HepG2 (cell line): Measurements from ENCODE around the gene RFXANK. TPM values are rescaled to one million over a fixed set of nuclear protein-coding genes. Genes with fewer than 3 reads are reported as not detected.

Experiments
- ATF3 ChIP-seq: sonication (generic); formaldehyde crosslinking; IDR thresholded peaks from 2 replicates; pipeline ENCODE4 v1.4.0; 2020; ENCODE audit warnings: missing genetic modification reagents
- CHCHD3 ChIP-seq: sonication (generic); formaldehyde crosslinking; IDR thresholded peaks from 2 replicates; pipeline ENCODE4 v1.8.0; 2022; ENCODE audit warnings: mild to moderate bottlenecking, missing genetic modification reagents, moderate library complexity
- HNRNPH1 ChIP-seq: fragments of 200-400 bp; formaldehyde crosslinking; optimal IDR thresholded peaks from 2 replicates; pipeline ENCODE3; 2017; ENCODE audit warnings: mild to moderate bottlenecking, low read depth, low read length
- HOXA9 ChIP-seq: sonication (generic); formaldehyde crosslinking; IDR thresholded peaks from 2 replicates; pipeline ENCODE4 v1.8.1; 2022; ENCODE audit warnings: missing genetic modification reagents, mild to moderate bottlenecking, moderate library complexity, borderline replicate concordance
- HOXD1 ChIP-seq: sonication (generic); formaldehyde crosslinking; IDR thresholded peaks from 2 replicates; pipeline ENCODE4 v1.5.0; 2020; ENCODE audit warnings: missing genetic modification reagents
- IRF1 ChIP-seq: sonication (generic); formaldehyde crosslinking; IDR thresholded peaks from 2 replicates; pipeline ENCODE4 v1.4.0; 2020; ENCODE audit warnings: low read depth, mild to moderate bottlenecking, missing genetic modification reagents
- KAT8 ChIP-seq: IDR thresholded peaks from 2 replicates; pipeline ENCODE4 v1.6.1; 2016; ENCODE audit warnings: missing genetic modification reagents, missing compliant biosample characterization
- KDM1A ChIP-seq: IDR thresholded peaks from 2 replicates; pipeline ENCODE4 v1.6.1; 2016; ENCODE audit warnings: missing compliant biosample characterization
- KLF13 ChIP-seq: sonication (generic); formaldehyde crosslinking; IDR thresholded peaks from 2 replicates; pipeline ENCODE4 v1.4.0; 2020; ENCODE audit warnings: mild to moderate bottlenecking, missing genetic modification reagents
- NCOR1 ChIP-seq: fragments of 200-600 bp; sonication (generic); IDR thresholded peaks from 2 replicates; pipeline ENCODE4 v1.7.0; 2017; ENCODE audit warnings: antibody characterized with exemption, low read length, borderline replicate concordance
- NFYB ChIP-seq: sonication (generic); formaldehyde crosslinking; IDR thresholded peaks from 2 replicates; pipeline ENCODE4 v1.4.0; 2020; ENCODE audit warnings: missing genetic modification reagents
- NONO ChIP-seq, 2 experiments: fragments of 450-650 bp in 1 of 2; sonication (generic) in 1 of 2; formaldehyde crosslinking in 1 of 2; IDR thresholded peaks in 1 of 2; conservative IDR thresholded peaks in 1 of 2; 2 replicates each; pipeline versions ENCODE4 v1.6.1 to v1.8.0; 2017 to 2022; ENCODE audit warnings: mild to moderate bottlenecking in 1 of 2, missing genetic modification reagents in 1 of 2, moderate library complexity in 1 of 2
- PHF8 ChIP-seq: sonication (generic); formaldehyde crosslinking; IDR thresholded peaks from 2 replicates; pipeline ENCODE4 v1.5.0; 2020; ENCODE audit warnings: missing genetic modification reagents
- SMAD9 ChIP-seq: sonication (generic); formaldehyde crosslinking; IDR thresholded peaks from 2 replicates; pipeline ENCODE4 v1.5.1; 2020; ENCODE audit warnings: mild to moderate bottlenecking, missing genetic modification reagents
- TAF1 ChIP-seq: sonication (generic); formaldehyde crosslinking; IDR thresholded peaks from 2 replicates; pipeline ENCODE4 v1.4.0; 2020; ENCODE audit warnings: missing genetic modification reagents
- TBX3 ChIP-seq: fragments of 450-650 bp; IDR thresholded peaks from 2 replicates; pipeline ENCODE4 v1.6.1; 2017; ENCODE audit warnings: antibody characterized with exemption, mild to moderate bottlenecking, inconsistent platforms, borderline replicate concordance
- ZC3H4 ChIP-seq: sonication (generic); formaldehyde crosslinking; IDR thresholded peaks from 2 replicates; pipeline ENCODE4 v1.4.0; 2020; ENCODE audit warnings: missing genetic modification reagents, borderline replicate concordance
- ZKSCAN5 ChIP-seq: sonication (generic); formaldehyde crosslinking; IDR thresholded peaks from 2 replicates; pipeline ENCODE4 v1.5.1; 2020; ENCODE audit warnings: mild to moderate bottlenecking, missing genetic modification reagents
- ZNF232 ChIP-seq: sonication (generic); formaldehyde crosslinking; IDR thresholded peaks from 2 replicates; pipeline ENCODE4 v1.4.0; 2020; ENCODE audit warnings: missing genetic modification reagents, borderline replicate concordance
- ZNF282 ChIP-seq: fragments of 450-650 bp; IDR thresholded peaks from 2 replicates; pipeline ENCODE4 v1.6.1; 2018; ENCODE audit not compliant: partially characterized antibody
- ZNF556 ChIP-seq: sonication (generic); formaldehyde crosslinking; IDR thresholded peaks from 2 replicates; pipeline ENCODE4 v1.4.0; 2020; ENCODE audit warnings: mild to moderate bottlenecking, missing genetic modification reagents, borderline replicate concordance
- ZNF724P ChIP-seq: sonication (generic); formaldehyde crosslinking; IDR thresholded peaks from 2 replicates; pipeline ENCODE4 v1.8.0; 2022; ENCODE audit warnings: missing genetic modification reagents, borderline replicate concordance
- ZNF879 ChIP-seq: sonication (generic); formaldehyde crosslinking; IDR thresholded peaks from 2 replicates; pipeline ENCODE4 v1.8.1; 2023; ENCODE audit warnings: missing genetic modification reagents
- polyA plus RNA-seq, 8 experiments: library from polyadenylated mRNA; depleted of rRNA in 3 of 8; stranded (reverse) in 7 of 8; unstranded in 1 of 8; fragments of >200 nt; fragmentation: Illumina TruSeq in 4 of 8; extraction: Trizol in 4 of 8; gene quantifications; 2 replicates each; pipeline versions ENCODE4 v1.2.1 to v1.2.3, GENCODE V29; 2011 to 2016; ENCODE audit warnings: low read depth in 4 of 8, missing spikeins in 1 of 8, mixed read lengths in 1 of 8; ENCODE audit not compliant: insufficient read depth in 1 of 8
- total RNA-seq, 5 experiments: library from RNA; depleted of rRNA; stranded (reverse); fragments of >200 nt; fragmentation: Illumina TruSeq; extraction: Trizol; gene quantifications; 2 replicates each; pipeline ENCODE4 v1.2.3, GENCODE V29; 2016; ENCODE audit warnings: low read depth in 1 of 5
- TF ChIP-seq, protein P1 (sequence below): sonication (generic); formaldehyde crosslinking; IDR thresholded peaks from 2 replicates; pipeline ENCODE4 v1.5.1; 2020; ENCODE audit warnings: mild to moderate bottlenecking, missing genetic modification reagents, moderate library complexity
- TF ChIP-seq, protein P2 (sequence below): sonication (generic); formaldehyde crosslinking; conservative IDR thresholded peaks from 2 replicates; pipeline ENCODE4 v1.4.0; 2020; ENCODE audit warnings: missing genetic modification reagents

The RFXANK gene
- total and polyA plus RNA-seq, 2 of the 13 experiments (the other 11 are each of a cell fraction or from before 2014, with no cell fraction given) = 49.9 to 80.7 TPM

GRCh38 chr19:19170053-19170872 lies 21.8 kb upstream of the RFXANK start, which contains the start of gene MEF2B (continued):
- TF ChIP-seq ZNF282 (no peak), ATF3 (CRISPR knock-in tag) (no peak), ZNF556 (CRISPR knock-in tag) (no peak), HOXA9 (CRISPR knock-in tag) (no peak), NONO (IDR thresholded peaks at IDR 0.05) (no peak), NONO (CRISPR knock-in tag; conservative IDR thresholded peaks at IDR 0.05) (0 out of 2 replicates have a peak, but pooled peaks have one; percentile 23), KDM1A (CRISPR knock-in tag) (no peak), PHF8 (CRISPR knock-in tag) (no peak), NFYB (CRISPR knock-in tag) (peak; percentile 83), ZNF232 (CRISPR knock-in tag) (no peak; the same call in 1 of the 2 replicates), ZKSCAN5 (CRISPR knock-in tag) (no peak), KAT8 (CRISPR knock-in tag) (no peak), ZNF724P (CRISPR knock-in tag) (no peak), CHCHD3 (CRISPR knock-in tag) (no peak), HOXD1 (CRISPR knock-in tag) (no peak), TAF1 (CRISPR knock-in tag) (peak; percentile 50), HNRNPH1 (no peak), IRF1 (CRISPR knock-in tag) (no peak), ZNF879 (CRISPR knock-in tag) (no peak), TBX3 (no peak), ZC3H4 (CRISPR knock-in tag) (no peak), SMAD9 (CRISPR knock-in tag) (no peak), KLF13 (CRISPR knock-in tag) (no peak), NCOR1 (no peak)
- TF ChIP-seq, protein P1, sequence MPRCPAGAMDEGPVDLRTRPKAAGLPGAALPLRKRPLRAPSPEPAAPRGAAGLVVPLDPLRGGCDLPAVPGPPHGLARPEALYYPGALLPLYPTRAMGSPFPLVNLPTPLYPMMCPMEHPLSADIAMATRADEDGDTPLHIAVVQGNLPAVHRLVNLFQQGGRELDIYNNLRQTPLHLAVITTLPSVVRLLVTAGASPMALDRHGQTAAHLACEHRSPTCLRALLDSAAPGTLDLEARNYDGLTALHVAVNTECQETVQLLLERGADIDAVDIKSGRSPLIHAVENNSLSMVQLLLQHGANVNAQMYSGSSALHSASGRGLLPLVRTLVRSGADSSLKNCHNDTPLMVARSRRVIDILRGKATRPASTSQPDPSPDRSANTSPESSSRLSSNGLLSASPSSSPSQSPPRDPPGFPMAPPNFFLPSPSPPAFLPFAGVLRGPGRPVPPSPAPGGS (CRISPR knock-in tag) = no peak
- TF ChIP-seq, protein P2, sequence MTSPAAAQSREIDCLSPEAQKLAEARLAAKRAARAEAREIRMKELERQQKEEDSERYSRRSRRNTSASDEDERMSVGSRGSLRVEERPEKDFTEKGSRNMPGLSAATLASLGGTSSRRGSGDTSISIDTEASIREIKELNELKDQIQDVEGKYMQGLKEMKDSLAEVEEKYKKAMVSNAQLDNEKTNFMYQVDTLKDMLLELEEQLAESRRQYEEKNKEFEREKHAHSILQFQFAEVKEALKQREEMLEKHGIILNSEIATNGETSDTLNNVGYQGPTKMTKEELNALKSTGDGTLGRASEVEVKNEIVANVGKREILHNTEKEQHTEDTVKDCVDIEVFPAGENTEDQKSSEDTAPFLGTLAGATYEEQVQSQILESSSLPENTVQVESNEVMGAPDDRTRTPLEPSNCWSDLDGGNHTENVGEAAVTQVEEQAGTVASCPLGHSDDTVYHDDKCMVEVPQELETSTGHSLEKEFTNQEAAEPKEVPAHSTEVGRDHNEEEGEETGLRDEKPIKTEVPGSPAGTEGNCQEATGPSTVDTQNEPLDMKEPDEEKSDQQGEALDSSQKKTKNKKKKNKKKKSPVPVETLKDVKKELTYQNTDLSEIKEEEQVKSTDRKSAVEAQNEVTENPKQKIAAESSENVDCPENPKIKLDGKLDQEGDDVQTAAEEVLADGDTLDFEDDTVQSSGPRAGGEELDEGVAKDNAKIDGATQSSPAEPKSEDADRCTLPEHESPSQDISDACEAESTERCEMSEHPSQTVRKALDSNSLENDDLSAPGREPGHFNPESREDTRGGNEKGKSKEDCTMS = no peak
